ENCODE results near the gene HDGFL1.

DNA sequence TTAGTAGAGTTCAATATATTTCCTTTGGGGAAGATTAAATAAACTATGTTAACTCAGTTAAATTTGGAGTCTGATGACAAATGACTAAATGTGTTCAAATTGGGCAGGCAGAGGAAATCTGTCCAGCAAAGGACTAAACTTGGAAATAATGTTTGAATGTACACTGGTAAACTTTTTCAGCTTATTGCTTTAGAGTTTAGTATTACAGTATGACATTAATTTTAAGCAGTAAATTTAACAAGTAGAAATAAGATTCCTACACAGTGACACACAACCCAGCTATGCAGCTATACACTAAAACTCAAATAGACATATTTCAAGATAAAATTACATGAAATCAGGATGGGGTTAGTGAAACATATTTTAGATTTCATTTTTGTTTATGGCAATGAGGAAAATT, 42.6 kb upstream of the HDGFL1 start:
- TF ChIP-seq, protein P1, sequence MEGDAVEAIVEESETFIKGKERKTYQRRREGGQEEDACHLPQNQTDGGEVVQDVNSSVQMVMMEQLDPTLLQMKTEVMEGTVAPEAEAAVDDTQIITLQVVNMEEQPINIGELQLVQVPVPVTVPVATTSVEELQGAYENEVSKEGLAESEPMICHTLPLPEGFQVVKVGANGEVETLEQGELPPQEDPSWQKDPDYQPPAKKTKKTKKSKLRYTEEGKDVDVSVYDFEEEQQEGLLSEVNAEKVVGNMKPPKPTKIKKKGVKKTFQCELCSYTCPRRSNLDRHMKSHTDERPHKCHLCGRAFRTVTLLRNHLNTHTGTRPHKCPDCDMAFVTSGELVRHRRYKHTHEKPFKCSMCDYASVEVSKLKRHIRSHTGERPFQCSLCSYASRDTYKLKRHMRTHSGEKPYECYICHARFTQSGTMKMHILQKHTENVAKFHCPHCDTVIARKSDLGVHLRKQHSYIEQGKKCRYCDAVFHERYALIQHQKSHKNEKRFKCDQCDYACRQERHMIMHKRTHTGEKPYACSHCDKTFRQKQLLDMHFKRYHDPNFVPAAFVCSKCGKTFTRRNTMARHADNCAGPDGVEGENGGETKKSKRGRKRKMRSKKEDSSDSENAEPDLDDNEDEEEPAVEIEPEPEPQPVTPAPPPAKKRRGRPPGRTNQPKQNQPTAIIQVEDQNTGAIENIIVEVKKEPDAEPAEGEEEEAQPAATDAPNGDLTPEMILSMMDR (IDR thresholded peaks at IDR 0.05), result no peak
- TF ChIP-seq EZH2phosphoT487 (IDR thresholded peaks at IDR 0.05), result no peak
- TF ChIP-seq EZH2 (IDR thresholded peaks at IDR 0.05), result no peak

All from neural progenitor cell (in vitro differentiated cells).